Psoas muscle (tissue), 8 donors: ENCODE data around the gene MYCBP2. TPM values are rescaled to one million over a fixed set of nuclear protein-coding genes. Genes with fewer than 3 reads are reported as not detected.
A peak's percentile ranks its signal among the peaks of the same experiment; 100 is the strongest.

Source experiments
- ATAC-seq, 4 donors: fragments of 200-7000 bp; cut with Tn5 transposase; one replicate each; pipeline ENCODE4 v1.9.1; 2020; ENCODE audit warnings: moderate library complexity in 3 of 4, mild to moderate bottlenecking in 2 of 4
- DNase-seq, 2 donors: peaks; one replicate each; pipeline ENCODE4 v3.0.0-alpha.2; 2020
- H3K27ac ChIP-seq: fragments of 200-600 bp; one replicate; pipeline ENCODE4 v1.8.0; 2022
- H3K27me3 ChIP-seq, 3 donors: fragments of 200-600 bp in 1 of 3; one replicate each; pipeline versions ENCODE4 v1.6.1 to v1.8.0; 2013 to 2022; ENCODE audit warnings: low read length in 2 of 3, mild to moderate bottlenecking in 2 of 3, moderate library complexity in 1 of 3; ENCODE audit not compliant: insufficient read depth in 3 of 3
- H3K36me3 ChIP-seq, 2 donors: fragments of 200-600 bp in 1 of 2; one replicate each; pipeline versions ENCODE4 v1.6.1 to v1.8.0; 2013 to 2022; ENCODE audit warnings: low read depth in 1 of 2, mild to moderate bottlenecking in 1 of 2, moderate library complexity in 1 of 2; ENCODE audit not compliant: insufficient read depth in 1 of 2
- H3K4me1 ChIP-seq: fragments of 200-600 bp; one replicate; pipeline ENCODE4 v1.8.0; 2022
- H3K4me3 ChIP-seq: fragments of 200-600 bp; one replicate; pipeline ENCODE4 v1.8.0; 2022; ENCODE audit warnings: mild to moderate bottlenecking
- H3K9me3 ChIP-seq: fragments of 200-600 bp; one replicate; pipeline ENCODE4 v1.8.0; 2022
- WGBS, 3 donors: extraction: QIAGEN DNeasy Blood & Tissue Kit; methylation state at CpG; one replicate each; pipeline versions ENCODE4 v1.1.6 to v1.1.7; 2013; 5-methylcytosine and 5-hydroxymethylcytosine counted together
- intact Hi-C, 2 donors: fragments of 100-400 bp; cut with DNase I; formaldehyde crosslinking; loops; one replicate each; pipeline versions ENCODE4 v1.11.0 to v1.14.2; 2022
- polyA plus RNA-seq, 3 donors: library from polyadenylated mRNA; stranded (reverse); fragments of 200-250 nt; gene quantifications; one replicate each; pipeline ENCODE4 v1.2.3, GENCODE V29; 2013
- total RNA-seq, 4 donors: library from RNA; stranded (reverse); fragmentation: NEBNext Ultra II Directional in 2 of 4; extraction: Animal tissue kit (Norgen Biotek cat#: 25700) in 2 of 4; gene quantifications; one replicate each; pipeline versions ENCODE4 v1.2.1 to v1.2.4, GENCODE V29; 2021 to 2023
- TF ChIP-seq, protein P1 (sequence below): fragments of 200-600 bp; IDR thresholded peaks from one replicate; pipeline ENCODE4 v1.8.0; 2022; ENCODE audit warnings: antibody characterized with exemption
- donor health status: healthy with polysubstance abuse.
- donor health status: DM: no; HTN: no; CAD: no; lungs with moderate emphysema.
- donor health status: Bipolar disorder and iron deficiency.
- donor health status: healthy.
- donor health status: DM: yes; HTN: yes; CAD: no.
- donor health status: DM: no; HTN: no; CAD: no.
- donor health status: DM: no; HTN: no; CAD: no.
- donor health status: DM: yes; HTN: yes; CAD: no.

MYCBP2 gene
- total and polyA plus RNA-seq, 7 donors = 10.8 to 49.5 (median 35.5) TPM

DNA sequence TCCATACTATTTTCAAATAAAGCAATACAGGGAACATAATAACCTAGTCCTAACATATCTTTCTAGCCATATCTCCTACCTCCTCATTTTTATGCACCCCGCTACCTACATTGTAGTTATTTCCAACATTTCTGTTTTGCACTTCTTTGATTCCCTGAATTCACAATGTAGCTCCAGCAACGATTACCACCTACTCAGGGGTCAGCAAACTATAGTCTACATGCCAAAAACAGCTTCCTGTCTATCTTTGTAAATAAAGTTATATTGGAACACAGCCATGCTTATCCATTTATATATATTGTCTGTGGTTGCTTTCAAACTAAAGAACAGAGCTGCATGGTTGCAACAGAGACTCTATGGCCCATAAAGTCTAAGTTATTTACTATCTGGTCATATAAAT, 16.7 kb downstream of the MYCBP2 start:
- no peaks in the 10 kb centered on the region for H3K36me3 ChIP-seq
- no peaks in the 10 kb centered on the region for H3K27me3 ChIP-seq
- TF ChIP-seq, protein P1, sequence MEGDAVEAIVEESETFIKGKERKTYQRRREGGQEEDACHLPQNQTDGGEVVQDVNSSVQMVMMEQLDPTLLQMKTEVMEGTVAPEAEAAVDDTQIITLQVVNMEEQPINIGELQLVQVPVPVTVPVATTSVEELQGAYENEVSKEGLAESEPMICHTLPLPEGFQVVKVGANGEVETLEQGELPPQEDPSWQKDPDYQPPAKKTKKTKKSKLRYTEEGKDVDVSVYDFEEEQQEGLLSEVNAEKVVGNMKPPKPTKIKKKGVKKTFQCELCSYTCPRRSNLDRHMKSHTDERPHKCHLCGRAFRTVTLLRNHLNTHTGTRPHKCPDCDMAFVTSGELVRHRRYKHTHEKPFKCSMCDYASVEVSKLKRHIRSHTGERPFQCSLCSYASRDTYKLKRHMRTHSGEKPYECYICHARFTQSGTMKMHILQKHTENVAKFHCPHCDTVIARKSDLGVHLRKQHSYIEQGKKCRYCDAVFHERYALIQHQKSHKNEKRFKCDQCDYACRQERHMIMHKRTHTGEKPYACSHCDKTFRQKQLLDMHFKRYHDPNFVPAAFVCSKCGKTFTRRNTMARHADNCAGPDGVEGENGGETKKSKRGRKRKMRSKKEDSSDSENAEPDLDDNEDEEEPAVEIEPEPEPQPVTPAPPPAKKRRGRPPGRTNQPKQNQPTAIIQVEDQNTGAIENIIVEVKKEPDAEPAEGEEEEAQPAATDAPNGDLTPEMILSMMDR = no peak
- intact Hi-C loops = no loop called here
- H3K4me3 ChIP-seq = no peak overlapping the region
- peaks cover 50% of the 10 kb centered on the region for H3K4me1 ChIP-seq
- no peaks in the 10 kb centered on the region for H3K9me3 ChIP-seq
- no peak overlapping the region for H3K27ac ChIP-seq
- WGBS, 3 donors = 68 to 73% (median 69%) methylated on average over 2 of the region's 2 CpGs
- ATAC-seq (no peak), DNase-seq (no peak)

DNA sequence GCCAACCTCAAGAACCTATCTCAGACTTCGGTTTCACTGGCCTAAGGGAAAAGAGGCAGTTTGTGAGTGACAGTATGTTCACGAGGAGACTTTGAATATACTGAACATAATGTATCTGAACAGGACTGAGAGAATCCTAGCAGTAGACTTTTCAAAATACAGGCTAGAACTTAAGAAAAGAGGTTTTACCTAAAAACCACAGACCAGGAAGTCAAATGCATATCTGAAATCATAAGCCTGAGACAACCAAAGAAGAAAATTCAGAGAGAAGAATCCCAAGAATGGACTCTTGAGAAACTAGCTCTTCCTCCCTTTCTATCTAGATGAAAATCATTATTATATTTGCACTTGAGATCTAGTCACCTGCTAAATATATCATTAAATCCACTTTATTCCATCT, 17.6 kb downstream of the MYCBP2 start:
- Histone ChIP-seq H3K36me3 (no peaks in the 10 kb centered on the region), H3K27ac (no peak overlapping the region), H3K27me3 (no peaks in the 10 kb centered on the region), H3K4me3 (no peak overlapping the region), H3K9me3 (no peaks in the 10 kb centered on the region), H3K4me1 (peaks cover 52% of the 10 kb centered on the region)
- 85 to 93% (median 89%) methylated on average over 2 of the region's 2 CpGs for WGBS, 3 donors
- intact Hi-C loops = no loop called here
- ATAC-seq (no peak), DNase-seq (no peak)
- TF ChIP-seq, protein P1 = no peak

DNA sequence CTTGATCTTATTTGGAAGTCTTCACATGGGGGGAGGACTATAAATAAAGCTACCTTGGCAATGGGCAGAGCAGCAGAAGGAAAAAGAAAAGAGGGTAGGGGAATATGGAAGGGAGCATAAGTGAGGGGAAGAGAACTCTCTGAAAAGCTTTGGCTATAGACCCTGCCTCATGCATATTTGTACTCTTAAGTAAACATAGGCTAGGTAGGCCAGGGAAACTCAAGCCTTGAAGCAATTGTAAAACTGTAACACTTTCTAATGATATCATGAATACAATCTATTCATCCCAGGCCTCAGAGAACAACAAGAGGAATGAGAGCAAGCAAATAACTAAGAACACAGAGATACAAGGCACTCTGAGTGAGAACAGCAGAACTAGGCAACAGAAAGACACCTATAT, 20.4 kb downstream of the MYCBP2 start:
- TF ChIP-seq, protein P1 = no peak
- Histone ChIP-seq H3K4me3 (no peak overlapping the region), H3K4me1 (peaks cover 43% of the 10 kb centered on the region), H3K27me3 (no peaks in the 10 kb centered on the region), H3K36me3 (no peaks in the 10 kb centered on the region), H3K27ac (peak overlapping the region; percentile 2), H3K9me3 (no peaks in the 10 kb centered on the region)
- DNase-seq (no peak), ATAC-seq (peak in 1 of 4 donors; percentile 48)
- intact Hi-C loops = no loop called here

DNA sequence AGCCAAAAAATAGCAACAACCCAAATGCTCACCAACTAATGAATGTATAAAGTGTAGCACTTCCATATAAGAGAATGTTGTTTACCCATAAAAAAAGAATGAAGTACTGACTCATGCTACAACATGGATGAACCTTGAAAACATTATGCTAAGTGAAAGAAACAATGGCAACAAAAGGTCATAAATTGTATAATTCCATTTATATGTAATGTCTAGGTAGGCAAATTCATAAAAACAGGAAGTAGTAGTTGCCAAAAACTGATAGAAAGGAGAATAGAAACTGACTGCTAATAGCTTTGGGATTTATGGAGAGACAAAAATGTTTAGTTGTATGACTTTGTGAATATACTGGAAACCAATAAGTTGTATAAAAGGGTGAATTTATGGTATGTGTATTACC, 21.6 kb downstream of the MYCBP2 start:
- TF ChIP-seq, protein P1 = no peak
- H3K4me1 ChIP-seq = peaks cover 34% of the 10 kb centered on the region
- ATAC-seq = no peak

More for the DNA sequence above, 21.6 kb downstream of the MYCBP2 start:
- DNase-seq = no peak
- Histone ChIP-seq H3K4me3 (no peak overlapping the region), H3K27me3 (no peaks in the 10 kb centered on the region), H3K27ac (no peak overlapping the region), H3K9me3 (no peaks in the 10 kb centered on the region), H3K36me3 (no peaks in the 10 kb centered on the region)
- intact Hi-C loops = no loop called here
